K562 (cell line): ENCODE data around the gene CAAP1. TPM values are rescaled to one million over a fixed set of nuclear protein-coding genes. Genes with fewer than 3 reads are reported as not detected.

Source experiments
- CEBPG ChIP-seq, 3 experiments: fragments of 200-800 bp in 1 of 3; sonication (Bioruptor generic) in 1 of 3; sonication (generic) in 1 of 3; formaldehyde crosslinking in 1 of 3; IDR thresholded peaks in 2 of 3; conservative IDR thresholded peaks in 1 of 3; 2 replicates each; pipeline versions ENCODE4 v1.6.1 to v1.8.0; 2016 to 2022; ENCODE audit warnings: missing compliant biosample characterization in 2 of 3, missing genetic modification characterization in 2 of 3, mild to moderate bottlenecking in 1 of 3, missing genetic modification reagents in 1 of 3
- GATA2 ChIP-seq: sonication (generic); formaldehyde crosslinking; IDR thresholded peaks from 2 replicates; pipeline ENCODE4 v1.4.0; 2020; ENCODE audit warnings: mild to moderate bottlenecking, missing genetic modification reagents
- GTF3C2 ChIP-seq: IDR thresholded peaks from 3 replicates; pipeline ENCODE4 v1.6.1; 2011; ENCODE audit warnings: borderline replicate concordance, mild to moderate bottlenecking, moderate library complexity; ENCODE audit not compliant: insufficient read length; ENCODE audit errors: extremely low read depth
- NR4A1 ChIP-seq, 2 experiments: fragments of 250-450 bp in 1 of 2; fragments of 450-650 bp in 1 of 2; sonication (Bioruptor Pico) in 1 of 2; IDR thresholded peaks; 2 replicates each; pipeline versions ENCODE4 v1.4.0 to v1.6.1; 2016 to 2020; ENCODE audit warnings: mild to moderate bottlenecking in 2 of 2, missing compliant biosample characterization in 1 of 2, missing genetic modification characterization in 1 of 2, moderate library complexity in 1 of 2
- NUFIP1 ChIP-seq: fragments of 450-650 bp; IDR thresholded peaks from 2 replicates; pipeline ENCODE4 v1.6.1; 2018; ENCODE audit not compliant: partially characterized antibody
- RREB1 ChIP-seq: fragments of 250-450 bp; sonication (Bioruptor Pico); IDR thresholded peaks from 2 replicates; pipeline ENCODE4 v1.4.0; 2020
- SRF ChIP-seq, 2 experiments: fragments of 250-450, 450-650 bp in 1 of 2; sonication (Bioruptor Pico) in 1 of 2; sonication (generic) in 1 of 2; formaldehyde crosslinking; IDR thresholded peaks; 2 replicates each; pipeline versions ENCODE4 v1.5.0 to v1.5.1; 2020 to 2022; ENCODE audit warnings: mild to moderate bottlenecking in 1 of 2, missing genetic modification reagents in 1 of 2
- TAL1 ChIP-seq: fragments of 450-650 bp; IDR thresholded peaks from 2 replicates; pipeline ENCODE4 v1.6.1; 2016; ENCODE audit warnings: mild to moderate bottlenecking
- UBTF ChIP-seq, 2 experiments: IDR thresholded peaks; 2 replicates each; pipeline ENCODE4 v1.6.1; 2012; ENCODE audit warnings: improper control_type of control experiment in 2 of 2, low read depth in 2 of 2, low read length in 2 of 2, borderline replicate concordance in 1 of 2
- ZBTB7A ChIP-seq: IDR thresholded peaks from 2 replicates; pipeline ENCODE4 v1.6.1; 2011; ENCODE audit warnings: low read depth, mild to moderate bottlenecking, low read length, moderate library complexity, borderline replicate concordance; ENCODE audit not compliant: control insufficient read depth
- ZFPM2 ChIP-seq: fragments of 250-450 bp; sonication (Bioruptor Pico); IDR thresholded peaks from 2 replicates; pipeline ENCODE4 v1.5.1; 2022; ENCODE audit warnings: mild to moderate bottlenecking
- ZKSCAN1 ChIP-seq: fragments of 150-350 bp; IDR thresholded peaks from 2 replicates; pipeline ENCODE4 v1.6.1; 2016; ENCODE audit warnings: low read depth, low read length
- ZNF140 ChIP-seq: fragments of 250-450 bp; sonication (Bioruptor Pico); IDR thresholded peaks from 2 replicates; pipeline ENCODE4 v1.8.0; 2021; ENCODE audit warnings: moderate library complexity, mild to moderate bottlenecking, inconsistent platforms
- polyA plus RNA-seq, 8 experiments: library from polyadenylated mRNA; depleted of rRNA in 4 of 8; stranded (reverse) in 5 of 8; unstranded in 3 of 8; fragments of >200 nt; fragmentation: Nextera tagmentation in 2 of 8; fragmentation: Illumina TruSeq in 1 of 8; extraction: Ambion mirVana in 2 of 8; extraction: Trizol in 1 of 8; gene quantifications; 2 replicates each; pipeline versions ENCODE4 v1.2.1 to v1.2.3, GENCODE V29; 2011 to 2014; ENCODE audit warnings: inconsistent platforms in 1 of 8, missing spikeins in 1 of 8
- total RNA-seq, 7 experiments: library from RNA; depleted of rRNA in 6 of 7; stranded (reverse); fragments of >200 nt in 6 of 7; fragmentation: Illumina TruSeq in 2 of 7; extraction: Trizol in 2 of 7; gene quantifications; 2 replicates each; pipeline versions ENCODE4 v1.2.1 to v1.2.3, GENCODE V29; 2011 to 2021; ENCODE audit warnings: low replicate concordance in 1 of 7

The CAAP1 gene
- total and polyA plus RNA-seq, 9 of the 15 experiments (the other 6 are each of a cell fraction or from before 2014, with no cell fraction given) = 8.9 to 17.4 (median 15.3) TPM

- TF ChIP-seq GTF3C2 = no peak
- no peak for TF ChIP-seq ZFPM2
- no peak for TF ChIP-seq ZKSCAN1
- TF ChIP-seq RREB1 (CRISPR knock-in tag) = no peak
- no peak for TF ChIP-seq TAL1
- no peak for TF ChIP-seq NR4A1 (CRISPR knock-in tag; IDR thresholded peaks at IDR 0.05)
- no peak for TF ChIP-seq NR4A1 (tag; IDR thresholded peaks at IDR 0.05)
- no peak for TF ChIP-seq ZBTB7A
- peak in 1 of 2 experiments; percentile 44; a peak in 1 of 4 replicates for TF ChIP-seq SRF (CRISPR knock-in tag; IDR thresholded peaks at IDR 0.05)
- peak in 1 of 2 experiments; percentile 69; a peak in 2 of 4 replicates for TF ChIP-seq UBTF (IDR thresholded peaks at IDR 0.05; ENCODE audit: borderline replicate concordance in 1 of 2, low read depth in 2 of 2, low read length in 2 of 2)
- no peak for TF ChIP-seq CEBPG (CRISPR knock-in tag; IDR thresholded peaks at IDR 0.05)
- TF ChIP-seq CEBPG (tag; conservative IDR thresholded peaks at IDR 0.05 in 1 of 2, IDR thresholded peaks at IDR 0.05 in 1 of 2) = no peak
- no peak for TF ChIP-seq GATA2 (CRISPR knock-in tag)
- no peak for TF ChIP-seq NUFIP1
- no peak for TF ChIP-seq ZNF140 (CRISPR knock-in tag)
These were observed at the start of gene CAAP1 (continued) for GRCh38 chr9:26892251-26893029.
